Stimulated activated CD4-positive, alpha-beta T cell treated with anti-CD3 and anti-CD28 coated beads, Interleukin-1b, Interleukin-23, amount 100 ng/mL, for 1 hour (primary cell): ENCODE measurements around the gene THSD7A.

ENCODE experiments used
- DNase-seq, 2 donors: peaks; one replicate each; pipeline ENCODE4 v3.0.0-alpha.2; 2020; ENCODE audit warnings: low read depth in 2 of 2

Gene THSD7A

GRCh38 chr7:11702938-11703337 lies 129.1 kb downstream of the THSD7A start:
- DNase-seq, result no peak

- no peak for DNase-seq
Measured at GRCh38 chr7:11701829-11702560, 130.0 kb downstream of the THSD7A start.

- DNase-seq, result no peak
Measured at GRCh38 chr7:11699666-11700065, 132.3 kb downstream of the THSD7A start.

GRCh38 chr7:11698384-11698871 lies 133.6 kb downstream of the THSD7A start:
- no peak for DNase-seq

- DNase-seq, result no peak
Measured at GRCh38 chr7:11690395-11690794, 141.6 kb downstream of the THSD7A start.

GRCh38 chr7:11689096-11689495 lies 142.9 kb downstream of the THSD7A start:
- no peak for DNase-seq

GRCh38 chr7:11681461-11681860 lies 150.5 kb downstream of the THSD7A start:
- no peak for DNase-seq

- DNase-seq, result no peak
Measured at GRCh38 chr7:11675163-11675562, 156.8 kb downstream of the THSD7A start.

- no peak for DNase-seq
Measured at GRCh38 chr7:11668727-11669126, 163.3 kb downstream of the THSD7A start.

- no peak for DNase-seq
Measured at GRCh38 chr7:11667810-11668185, 164.2 kb downstream of the THSD7A start.

GRCh38 chr7:11667071-11667809 lies 164.8 kb downstream of the THSD7A start:
- DNase-seq, result no peak

- DNase-seq, result no peak
Measured at GRCh38 chr7:11665357-11665756, 166.6 kb downstream of the THSD7A start.

GRCh38 chr7:11655642-11656041 lies 176.4 kb downstream of the THSD7A start:
- DNase-seq, result no peak

GRCh38 chr7:11655163-11655562 lies 176.8 kb downstream of the THSD7A start:
- no peak for DNase-seq

GRCh38 chr7:11650500-11650899 lies 181.5 kb downstream of the THSD7A start:
- DNase-seq, result no peak

GRCh38 chr7:11650030-11650429 lies 182.0 kb downstream of the THSD7A start:
- no peak for DNase-seq

- no peak for DNase-seq
Measured at GRCh38 chr7:11648980-11649379, 183.0 kb downstream of the THSD7A start.

GRCh38 chr7:11648101-11648500 lies 183.9 kb downstream of the THSD7A start:
- DNase-seq, result no peak

GRCh38 chr7:11642841-11643240 lies 189.2 kb downstream of the THSD7A start:
- no peak for DNase-seq

- no peak for DNase-seq
Measured at GRCh38 chr7:11642276-11642675, 189.7 kb downstream of the THSD7A start.

GRCh38 chr7:11638011-11638774 lies 193.8 kb downstream of the THSD7A start:
- no peak for DNase-seq

- no peak for DNase-seq
Measured at GRCh38 chr7:11636274-11636673, 195.7 kb downstream of the THSD7A start.
